ENCODE measurements around the gene PTGER2. TPM values are rescaled to one million over a fixed set of nuclear protein-coding genes. Genes with fewer than 3 reads are reported as not detected.

Gene PTGER2, protein sequence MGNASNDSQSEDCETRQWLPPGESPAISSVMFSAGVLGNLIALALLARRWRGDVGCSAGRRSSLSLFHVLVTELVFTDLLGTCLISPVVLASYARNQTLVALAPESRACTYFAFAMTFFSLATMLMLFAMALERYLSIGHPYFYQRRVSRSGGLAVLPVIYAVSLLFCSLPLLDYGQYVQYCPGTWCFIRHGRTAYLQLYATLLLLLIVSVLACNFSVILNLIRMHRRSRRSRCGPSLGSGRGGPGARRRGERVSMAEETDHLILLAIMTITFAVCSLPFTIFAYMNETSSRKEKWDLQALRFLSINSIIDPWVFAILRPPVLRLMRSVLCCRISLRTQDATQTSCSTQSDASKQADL
- total RNA-seq, result under 0.01 TPM in 1 of 2 replicates, not detected in the other

- DNase-seq (ENCODE audit: low read depth in 2 of 2), result peak; percentile 31 to 72
These were observed at the start of gene PTGER2 for GRCh38 chr14:52313903-52314594. PTGER2 (plus strand) TSS chr14:52314312; CDS start chr14:52314549, 237 bp downstream.

GRCh38 chr14:52265253-52265652 lies 48.9 kb upstream of the PTGER2 start:
- DNase-seq (ENCODE audit: low read depth in 2 of 2), result peak in 1 of 2 donors; percentile 48

- DNase-seq (ENCODE audit: low read depth in 2 of 2), result no peak
These were observed 47.9 kb upstream of the PTGER2 start for GRCh38 chr14:52266179-52266578.

DNA sequence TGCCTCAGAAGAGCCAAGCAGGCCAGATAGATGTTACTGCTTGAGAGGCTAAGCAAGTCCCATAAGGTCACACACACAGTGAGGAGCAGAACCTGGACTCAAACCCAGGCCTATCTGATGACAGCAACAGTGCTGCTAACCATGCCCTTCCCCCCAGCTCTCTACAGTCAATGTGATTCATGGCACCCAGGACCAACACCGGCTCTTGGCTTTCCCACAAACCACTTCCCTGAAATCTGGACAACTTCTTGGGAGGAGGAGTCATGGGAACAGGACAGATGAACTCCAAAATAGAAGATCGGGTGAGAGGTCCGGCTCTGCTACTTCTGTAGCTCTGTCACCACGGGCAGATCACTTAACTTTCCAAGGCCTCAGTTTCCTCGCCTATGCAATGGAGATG lies 47.3 kb upstream of the PTGER2 start:
- no peak for DNase-seq (ENCODE audit: low read depth in 2 of 2)

DNA sequence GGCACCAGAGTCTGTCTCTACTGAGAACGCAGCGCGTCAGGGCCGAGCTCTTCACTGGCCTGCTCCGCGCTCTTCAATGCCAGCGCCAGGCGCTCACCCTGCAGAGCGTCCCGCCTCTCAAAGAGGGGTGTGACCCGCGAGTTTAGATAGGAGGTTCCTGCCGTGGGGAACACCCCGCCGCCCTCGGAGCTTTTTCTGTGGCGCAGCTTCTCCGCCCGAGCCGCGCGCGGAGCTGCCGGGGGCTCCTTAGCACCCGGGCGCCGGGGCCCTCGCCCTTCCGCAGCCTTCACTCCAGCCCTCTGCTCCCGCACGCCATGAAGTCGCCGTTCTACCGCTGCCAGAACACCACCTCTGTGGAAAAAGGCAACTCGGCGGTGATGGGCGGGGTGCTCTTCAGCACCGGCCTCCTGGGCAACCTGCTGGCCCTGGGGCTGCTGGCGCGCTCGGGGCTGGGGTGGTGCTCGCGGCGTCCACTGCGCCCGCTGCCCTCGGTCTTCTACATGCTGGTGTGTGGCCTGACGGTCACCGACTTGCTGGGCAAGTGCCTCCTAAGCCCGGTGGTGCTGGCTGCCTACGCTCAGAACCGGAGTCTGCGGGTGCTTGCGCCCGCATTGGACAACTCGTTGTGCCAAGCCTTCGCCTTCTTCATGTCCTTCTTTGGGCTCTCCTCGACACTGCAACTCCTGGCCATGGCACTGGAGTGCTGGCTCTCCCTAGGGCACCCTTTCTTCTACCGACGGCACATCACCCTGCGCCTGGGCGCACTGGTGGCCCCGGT lies 46.4 kb upstream of the PTGER2 start, which contains the start of gene PTGDR:
Gene PTGDR (plus strand): TSS at position 198 of the 778 bp plus-strand sequence. CDS start 117 bp downstream, at position 315.
- DNase-seq (ENCODE audit: low read depth in 2 of 2), result no peak

- no peak for DNase-seq (ENCODE audit: low read depth in 2 of 2)
These were observed 45.6 kb upstream of the PTGER2 start for GRCh38 chr14:52268279-52269061.

DNA sequence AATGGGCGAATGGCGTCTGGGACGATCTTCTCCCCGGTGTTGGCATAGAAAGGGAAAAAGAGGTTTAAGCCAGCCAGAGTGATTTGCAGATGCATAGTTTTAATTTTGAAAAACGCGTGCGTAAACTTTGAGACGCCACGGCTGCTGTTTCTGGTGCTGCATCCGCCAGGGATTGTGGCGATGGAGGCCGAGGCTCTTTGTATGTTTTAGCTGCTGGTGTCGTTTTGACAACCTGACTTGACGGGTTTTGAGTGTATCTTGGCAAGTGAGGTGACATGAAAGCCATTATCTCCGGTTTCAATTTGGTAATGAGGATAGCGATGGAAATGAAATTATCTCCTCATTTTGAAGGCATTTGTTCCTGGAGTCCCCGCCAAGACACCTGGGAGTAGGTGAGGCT lies 45.0 kb upstream of the PTGER2 start:
- no peak for DNase-seq (ENCODE audit: low read depth in 2 of 2)

GRCh38 chr14:52269982-52270381 lies 44.1 kb upstream of the PTGER2 start:
- DNase-seq (ENCODE audit: low read depth in 2 of 2), result no peak

DNA sequence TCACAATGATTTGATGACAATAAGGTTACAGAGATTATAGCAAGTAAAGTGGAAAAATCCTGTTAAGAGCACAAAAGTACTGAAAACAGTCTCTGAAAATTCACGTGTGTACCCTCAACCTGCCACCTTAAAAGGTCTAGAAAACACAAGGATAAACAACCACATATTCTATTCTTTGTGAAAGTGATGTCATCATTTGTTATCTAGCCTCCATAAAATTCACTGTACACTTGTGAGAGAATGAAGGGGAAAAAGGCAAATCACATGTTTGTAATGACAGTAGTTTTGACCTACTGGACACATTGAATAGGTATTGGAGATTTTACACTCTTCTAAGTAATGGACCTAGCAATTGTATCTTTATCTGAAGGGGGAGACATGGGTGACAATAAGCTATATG lies 42.6 kb upstream of the PTGER2 start:
- no peak for DNase-seq (ENCODE audit: low read depth in 2 of 2)

GRCh38 chr14:52272375-52272774 lies 41.7 kb upstream of the PTGER2 start:
- DNase-seq (ENCODE audit: low read depth in 2 of 2), result peak; percentile 15 to 31

DNA sequence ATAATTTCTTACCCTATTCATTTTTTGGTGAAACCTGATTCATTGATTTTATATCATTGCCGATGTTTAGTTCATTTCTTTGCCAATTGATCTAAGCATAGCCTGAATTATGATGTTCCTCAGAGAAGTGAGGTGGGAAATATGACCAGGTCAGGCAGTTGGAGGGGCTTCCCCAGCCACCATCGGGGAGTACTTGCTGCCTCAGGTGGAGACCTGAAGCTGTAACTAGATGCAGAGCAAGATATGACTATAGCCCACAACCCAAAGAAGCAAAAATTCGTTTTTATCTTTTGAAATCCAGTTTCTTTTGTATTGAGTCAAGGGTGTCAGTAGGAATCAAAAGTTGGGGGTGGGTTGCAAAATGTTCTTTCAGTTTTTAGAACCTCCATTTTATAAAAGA lies 38.7 kb upstream of the PTGER2 start:
- no peak for DNase-seq (ENCODE audit: low read depth in 2 of 2)

DNA sequence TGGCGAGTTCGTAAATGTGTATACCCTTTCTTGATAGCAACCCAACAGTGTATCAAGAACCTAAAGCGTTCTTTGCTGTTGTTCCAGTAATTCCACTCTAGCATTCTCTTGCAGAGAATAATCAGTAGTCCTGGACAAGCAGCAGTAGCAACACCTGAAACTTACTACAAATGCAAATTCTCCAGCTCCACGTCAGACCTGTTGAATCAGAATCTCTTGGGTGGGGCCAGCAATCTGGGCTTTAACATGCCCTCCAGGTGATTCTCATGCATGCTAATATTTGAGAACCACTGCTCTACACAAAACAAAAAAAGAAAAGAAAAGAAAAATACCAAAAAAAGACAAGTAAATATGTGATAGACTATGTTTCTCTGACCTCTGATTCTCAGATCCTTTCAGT lies 36.6 kb upstream of the PTGER2 start:
- no peak for DNase-seq (ENCODE audit: low read depth in 2 of 2)

GRCh38 chr14:52279408-52279807 lies 34.7 kb upstream of the PTGER2 start:
- DNase-seq (ENCODE audit: low read depth in 2 of 2), result peak; percentile 23 to 25

DNA sequence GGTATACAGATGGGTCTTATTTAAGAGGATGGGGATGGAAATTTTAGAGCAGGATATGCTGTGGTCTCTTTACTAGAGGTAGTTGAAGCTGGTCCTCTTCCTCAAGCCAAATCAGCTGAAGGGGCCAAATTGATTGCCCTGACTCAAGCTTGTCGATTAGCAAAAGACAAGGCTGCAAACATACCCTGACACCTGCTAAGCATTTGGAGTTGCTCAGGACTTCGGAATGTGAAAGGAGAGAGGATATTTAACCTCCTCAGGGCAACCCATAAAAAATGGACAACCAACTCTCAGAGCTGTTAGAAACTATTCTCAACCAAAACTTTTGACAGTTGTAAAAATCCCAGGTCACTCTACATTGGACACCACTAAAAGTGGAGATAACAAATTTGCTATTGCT lies 31.0 kb upstream of the PTGER2 start:
- no peak for DNase-seq (ENCODE audit: low read depth in 2 of 2)

DNA sequence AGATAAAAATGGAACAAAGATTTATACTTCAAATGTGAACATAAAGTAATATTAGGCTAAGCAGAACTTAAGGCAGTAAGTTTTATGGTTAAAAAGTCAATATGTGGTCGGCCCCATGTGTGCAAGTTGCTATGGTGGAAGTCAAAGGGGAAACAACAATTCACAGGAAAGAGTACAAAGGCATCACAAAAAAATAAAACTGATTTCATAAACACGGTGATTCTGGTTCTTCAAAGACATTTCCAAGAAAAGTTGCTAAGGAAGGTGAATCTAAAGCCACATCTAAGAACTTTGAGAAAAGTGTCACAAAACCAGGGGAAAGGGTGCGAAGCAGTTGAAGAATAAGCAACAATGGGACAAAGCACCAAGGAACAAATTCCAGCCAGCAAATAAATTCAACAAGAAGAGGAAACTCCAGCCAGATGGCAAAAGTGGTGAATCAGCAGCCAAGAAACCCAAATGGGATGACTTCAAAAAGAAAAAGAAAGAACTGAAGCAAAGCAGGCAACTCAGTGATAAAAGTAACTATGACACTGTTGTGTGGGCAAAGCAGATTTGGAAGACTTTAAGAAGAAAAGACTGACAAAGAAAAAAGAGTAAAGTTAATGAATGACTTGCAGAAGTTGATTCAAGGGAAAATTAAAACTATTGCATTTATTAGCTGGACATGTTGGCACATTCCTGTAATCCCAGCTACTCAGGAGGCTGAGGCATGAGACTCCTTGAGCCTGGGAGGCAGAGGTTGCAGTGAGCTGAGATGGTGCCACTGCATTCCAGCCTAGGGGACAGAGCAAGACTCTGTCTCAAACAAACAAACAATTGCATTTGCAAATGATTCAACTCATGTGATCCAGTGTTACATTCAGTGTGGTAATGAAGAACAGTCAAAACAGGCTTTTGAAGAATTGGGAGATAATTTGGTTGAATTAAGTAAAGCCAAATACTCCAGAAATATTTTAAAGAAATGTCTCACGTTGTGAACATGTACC lies 27.2 kb upstream of the PTGER2 start:
- no peak for DNase-seq (ENCODE audit: low read depth in 2 of 2)

DNA sequence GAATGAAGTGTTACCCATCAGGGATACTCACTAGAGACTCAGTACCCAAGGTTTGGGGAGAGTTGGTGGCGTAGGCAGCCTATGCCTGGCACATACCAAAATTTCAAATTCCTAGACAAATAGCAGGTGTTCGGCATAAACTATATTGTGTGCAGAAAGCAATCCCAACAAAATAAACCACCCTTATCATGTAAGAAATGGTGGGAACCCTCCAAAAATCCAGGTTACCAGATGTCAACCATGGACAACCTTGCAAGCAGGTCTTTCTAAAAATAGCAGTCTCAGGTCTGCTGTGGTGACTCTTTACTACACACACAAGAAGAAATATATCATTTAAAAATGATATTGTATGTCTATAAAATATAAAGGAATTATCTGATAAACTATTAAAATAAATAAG lies 17.7 kb upstream of the PTGER2 start:
- DNase-seq (ENCODE audit: low read depth in 2 of 2), result no peak

DNA sequence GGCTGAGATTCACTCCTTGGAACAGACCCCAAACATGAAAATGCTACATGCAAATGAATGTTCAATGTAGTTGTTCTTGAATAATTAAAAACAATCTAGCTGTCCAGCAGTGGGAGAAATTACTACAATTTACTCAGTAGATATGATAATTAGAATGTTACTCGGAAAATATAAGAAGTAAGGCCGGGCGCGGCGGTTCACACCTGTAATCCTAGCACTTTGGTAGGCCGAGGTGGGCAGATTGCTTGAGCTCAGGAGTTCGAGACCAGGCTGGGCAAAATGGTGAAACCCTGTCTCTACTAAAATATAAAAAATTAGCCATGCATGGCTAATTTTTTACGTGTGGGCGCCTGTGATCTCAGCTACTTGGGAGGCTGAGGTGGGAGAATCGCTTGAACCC lies 15.3 kb upstream of the PTGER2 start:
- DNase-seq (ENCODE audit: low read depth in 2 of 2), result no peak

DNA sequence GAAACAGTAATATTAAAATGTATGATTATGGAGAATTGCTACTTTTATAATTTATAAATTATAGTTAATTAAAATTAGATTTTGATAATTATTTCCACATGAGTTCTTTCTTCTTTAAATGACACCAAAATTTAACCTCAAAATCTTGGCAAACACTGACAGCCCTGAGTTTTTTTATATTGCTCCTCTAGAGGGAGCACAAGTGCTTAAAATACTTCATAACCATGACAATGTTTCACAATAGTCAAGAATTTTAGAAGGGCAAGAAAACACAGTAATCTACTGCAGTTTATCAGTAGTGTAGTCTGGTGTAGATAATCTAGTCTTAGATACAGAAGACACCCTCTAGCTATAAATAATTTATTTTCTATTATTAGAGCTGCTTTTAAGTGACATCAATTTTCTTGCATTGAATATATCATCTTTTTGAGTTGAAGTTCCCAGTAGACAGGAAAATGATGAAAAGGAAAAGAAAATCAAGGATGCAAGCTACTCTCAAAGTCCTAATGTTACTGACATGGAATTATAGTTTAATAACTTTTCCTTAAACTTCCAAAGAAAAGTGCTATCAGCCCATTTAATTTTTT lies 14.3 kb upstream of the PTGER2 start:
- peak; percentile 48 to 57 for DNase-seq (ENCODE audit: low read depth in 2 of 2)

GRCh38 chr14:52303236-52303635 lies 10.9 kb upstream of the PTGER2 start:
- DNase-seq (ENCODE audit: low read depth in 2 of 2), result no peak
